Activated CD4-positive, CD25-positive, alpha-beta regulatory T cell (primary cell): ENCODE results near the gene DMBT1.

Source experiments
- DNase-seq, 4 experiments: peaks; one replicate each; lab custom pipeline; 2025; lab: John Stamatoyannopoulos, UW

Gene DMBT1

GRCh38 chr10:122646511-122647382 is 86.2 kb downstream of the DMBT1 start:
- no peak for DNase-seq

- DNase-seq: no peak
Observed at GRCh38 chr10:122647383-122647968, 86.9 kb downstream of the DMBT1 start.

- no peak for DNase-seq
Observed at GRCh38 chr10:122648599-122649428, 88.3 kb downstream of the DMBT1 start.

DNA sequence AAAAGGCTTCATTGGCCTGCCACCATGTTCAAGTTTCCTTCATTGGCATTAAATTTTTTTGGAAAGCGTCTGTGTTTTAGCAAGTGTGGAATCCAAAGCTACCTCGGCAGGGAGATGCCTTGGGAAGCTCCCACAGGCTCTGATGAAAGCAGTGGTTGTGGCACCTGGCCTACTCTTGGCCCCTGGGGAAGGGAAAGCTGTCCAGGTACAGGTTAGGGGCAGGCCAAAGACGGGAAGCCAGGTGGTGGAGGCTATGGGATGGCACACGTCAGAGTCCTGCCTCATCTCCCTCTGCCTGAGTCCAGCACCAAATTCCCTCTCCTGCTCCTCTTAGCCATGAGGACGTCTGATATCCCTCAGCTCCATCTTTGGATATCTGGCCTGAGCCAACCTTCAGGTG is 89.3 kb downstream of the DMBT1 start:
- DNase-seq: no peak

DNA sequence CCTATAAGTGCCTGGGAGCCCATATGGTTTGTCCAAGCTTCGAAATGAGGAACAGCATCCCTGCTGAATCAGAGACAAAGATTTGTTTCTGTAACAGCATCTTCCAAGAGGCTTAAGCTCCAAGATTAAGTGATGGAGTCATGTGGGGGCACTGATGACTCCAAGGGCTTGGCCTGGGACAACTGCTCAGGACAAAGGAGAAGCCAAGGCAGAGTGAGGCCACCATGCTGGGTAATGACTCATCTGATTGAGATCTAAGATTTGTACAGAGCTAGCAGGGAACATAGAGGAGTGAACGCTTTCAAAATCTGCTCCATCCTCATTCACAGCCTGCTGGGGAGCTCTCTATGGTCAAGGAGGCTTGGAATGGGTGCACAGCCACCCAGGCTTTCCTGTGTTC is 89.8 kb downstream of the DMBT1 start:
- DNase-seq: no peak

- no peak for DNase-seq
Observed at GRCh38 chr10:122655524-122656307, 95.2 kb downstream of the DMBT1 start.

DNA sequence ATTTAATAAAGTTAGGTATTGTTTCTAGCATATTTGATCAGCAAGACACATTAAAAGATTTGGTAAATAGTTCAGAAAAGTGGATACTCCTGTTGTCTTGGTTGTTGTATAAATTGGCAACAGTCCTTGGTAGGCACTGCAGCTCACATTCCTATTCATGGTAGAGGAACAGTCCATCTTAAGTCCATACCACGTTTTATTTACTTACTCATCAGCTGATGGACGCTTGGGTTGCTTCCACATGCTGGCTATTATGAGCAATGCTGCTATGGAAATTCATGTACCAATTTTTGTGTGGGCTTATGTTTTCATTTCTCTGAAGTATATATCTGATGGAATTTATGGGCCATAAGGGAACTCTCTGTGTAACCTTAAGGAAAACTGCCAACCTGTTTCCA is 95.8 kb downstream of the DMBT1 start:
- DNase-seq: no peak

GRCh38 chr10:122656741-122657140 is 96.2 kb downstream of the DMBT1 start:
- DNase-seq: no peak

GRCh38 chr10:122657255-122657654 is 96.7 kb downstream of the DMBT1 start:
- DNase-seq: no peak

- DNase-seq: no peak
Observed at GRCh38 chr10:122657729-122658128, 97.2 kb downstream of the DMBT1 start.

GRCh38 chr10:122658356-122659049 is 97.9 kb downstream of the DMBT1 start:
- no peak for DNase-seq

- no peak for DNase-seq
Observed at GRCh38 chr10:122659126-122659525, 98.6 kb downstream of the DMBT1 start.

- no peak for DNase-seq
Observed at GRCh38 chr10:122659651-122660050, 99.1 kb downstream of the DMBT1 start.

- no peak for DNase-seq
Observed at GRCh38 chr10:122660696-122661095, 100.1 kb downstream of the DMBT1 start.

GRCh38 chr10:122662231-122662630 is 101.7 kb downstream of the DMBT1 start:
- no peak for DNase-seq

GRCh38 chr10:122663516-122664130 is 103.1 kb downstream of the DMBT1 start:
- no peak for DNase-seq

GRCh38 chr10:122664501-122664900 is 103.9 kb downstream of the DMBT1 start:
- DNase-seq: no peak

DNA sequence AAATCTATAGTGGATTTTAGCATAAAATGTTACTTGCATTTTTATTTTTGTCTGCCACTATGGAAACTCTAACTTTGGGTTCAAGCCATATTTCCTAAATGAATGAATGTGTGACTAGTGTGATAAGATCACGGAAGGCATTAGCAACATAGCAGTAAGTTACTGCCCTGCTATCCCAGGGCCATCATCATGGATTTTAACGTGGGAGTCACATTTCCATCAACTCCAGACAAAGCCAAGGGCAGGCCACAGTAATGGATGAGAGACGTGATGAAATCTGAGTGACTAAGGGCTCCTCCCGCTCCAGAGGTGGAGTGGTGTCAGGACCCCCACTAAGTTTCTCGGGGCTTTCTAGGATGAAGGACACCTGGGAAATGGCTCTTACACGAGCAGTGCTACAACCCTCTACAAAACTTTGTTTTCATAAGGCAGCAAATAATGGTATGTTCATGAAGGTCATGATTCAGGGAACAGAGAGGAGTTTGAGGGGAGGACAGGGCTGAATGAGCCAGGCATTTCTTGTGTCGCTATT is 104.8 kb downstream of the DMBT1 start:
- DNase-seq: no peak

DNA sequence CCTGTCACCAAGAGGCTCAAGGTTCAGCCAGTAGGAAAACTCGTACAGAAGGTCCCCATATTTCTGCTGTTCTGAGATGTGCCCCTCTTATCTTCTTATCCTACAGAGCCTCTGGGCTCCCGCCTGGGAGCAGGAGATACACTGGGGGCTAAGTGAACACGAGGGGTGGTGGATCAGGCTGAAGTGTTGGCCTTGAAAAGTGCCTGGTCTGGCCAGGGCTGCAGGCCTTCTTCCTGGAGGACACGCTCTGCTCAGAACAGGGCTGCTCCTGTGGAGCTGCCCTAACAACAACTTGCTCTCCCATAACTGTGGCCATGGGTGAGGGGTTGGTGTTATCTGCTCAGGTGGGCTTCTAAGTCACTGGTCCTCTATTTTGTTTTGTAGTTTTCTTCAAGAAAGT is 105.4 kb downstream of the DMBT1 start:
- no peak for DNase-seq

DNA sequence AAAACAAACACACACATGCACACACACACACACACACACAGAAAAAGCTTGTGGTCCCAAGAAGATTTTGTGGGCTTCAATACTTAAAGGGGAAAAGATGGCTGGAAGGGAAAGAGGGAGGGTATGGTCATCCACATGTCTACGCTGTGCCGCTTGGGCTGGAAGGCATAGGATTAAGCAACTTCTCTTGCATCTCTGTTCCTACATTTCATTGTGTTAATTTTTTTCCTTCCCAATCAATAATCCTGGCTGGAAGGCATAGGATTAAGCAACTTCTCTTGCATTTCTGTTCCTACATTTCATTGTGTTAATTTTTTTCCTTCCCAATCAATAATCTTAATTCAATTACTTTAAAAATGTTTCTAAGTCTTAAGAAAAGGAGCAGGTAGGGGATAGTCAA is 108.5 kb downstream of the DMBT1 start:
- DNase-seq: no peak

- no peak for DNase-seq
Observed at GRCh38 chr10:122669842-122670241, 109.3 kb downstream of the DMBT1 start.
